NCI-H345 (cell line): Measurements from ENCODE around the gene MSLN.
"Not testable (repeated sequence)": the region's sequence is repeated elsewhere in the genome, so short reads cannot be mapped to it uniquely, and the experiment has no call there.

Experiments
- DNase-seq: peaks from one replicate; lab custom pipeline; 2025; lab: John Stamatoyannopoulos, UW

The MSLN gene

DNA sequence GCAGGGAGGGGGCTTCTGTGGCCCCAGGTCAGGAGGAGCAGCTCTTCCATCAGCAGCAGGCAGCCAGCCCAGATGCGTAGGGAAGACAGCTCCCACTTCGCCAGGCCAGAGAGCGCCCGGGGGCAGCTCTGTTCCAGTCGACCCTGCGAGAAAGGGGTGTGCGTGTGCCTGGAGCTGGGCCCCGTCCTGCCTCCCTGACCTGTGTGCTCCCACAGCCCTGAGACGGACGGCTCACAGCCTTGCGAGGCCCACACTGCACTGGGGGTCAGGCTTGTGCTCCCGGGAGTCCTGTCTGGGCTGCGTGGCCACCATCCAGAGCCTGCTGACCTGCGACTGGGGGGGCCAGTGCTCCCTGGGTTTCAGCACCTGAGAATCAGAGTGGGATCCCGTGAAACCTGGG, 469 bp upstream of the MSLN start:
- no peak for DNase-seq

GRCh38 chr16:761625-762513, 1.3 kb downstream of the MSLN start:
- no peak for DNase-seq

GRCh38 chr16:762595-763268, 2.2 kb downstream of the MSLN start:
- DNase-seq = no peak

- no peak for DNase-seq
Observed at GRCh38 chr16:763369-764183, 3.0 kb downstream of the MSLN start.

GRCh38 chr16:764184-764750, 3.7 kb downstream of the MSLN start:
- DNase-seq = no peak

- no peak for DNase-seq
Observed at GRCh38 chr16:764848-765487, 4.4 kb downstream of the MSLN start.

- no peak for DNase-seq
Observed at GRCh38 chr16:765488-765865, 4.9 kb downstream of the MSLN start.

- DNase-seq = no peak
Observed at GRCh38 chr16:766008-766819, 5.7 kb downstream of the MSLN start.

DNA sequence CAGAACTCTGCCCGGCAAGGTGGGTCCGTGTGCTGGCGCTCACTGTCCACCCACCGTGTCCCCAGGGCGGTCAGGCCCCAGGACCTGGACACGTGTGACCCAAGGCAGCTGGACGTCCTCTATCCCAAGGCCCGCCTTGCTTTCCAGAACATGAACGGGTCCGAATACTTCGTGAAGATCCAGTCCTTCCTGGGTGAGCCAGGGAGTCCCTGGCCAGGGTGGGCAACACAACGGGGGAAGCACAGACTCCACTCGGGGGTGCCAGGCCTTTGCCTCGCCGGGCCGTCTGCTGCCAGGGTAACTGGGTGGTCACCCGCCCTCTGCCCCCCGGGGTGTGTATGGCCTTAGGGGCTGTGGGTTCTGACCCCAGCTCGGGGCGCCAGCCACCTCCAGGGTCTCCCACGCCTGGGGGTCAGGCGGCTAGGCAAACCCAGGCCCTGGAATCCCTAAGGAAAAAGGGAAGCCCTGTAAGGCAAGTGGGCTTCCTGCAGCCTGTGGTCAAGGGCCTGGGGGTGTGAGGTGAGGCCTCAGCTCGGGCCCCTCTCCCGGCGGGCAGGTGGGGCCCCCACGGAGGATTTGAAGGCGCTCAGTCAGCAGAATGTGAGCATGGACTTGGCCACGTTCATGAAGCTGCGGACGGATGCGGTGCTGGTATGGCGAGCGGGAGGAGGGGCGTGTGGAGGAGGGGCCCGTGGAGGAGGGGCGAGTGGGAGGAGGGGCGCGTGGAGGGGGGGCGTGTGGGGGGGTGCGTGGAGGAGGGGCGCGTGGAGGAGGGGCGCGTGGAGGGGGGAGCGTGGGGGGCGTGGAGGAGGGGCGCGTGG, 6.5 kb downstream of the MSLN start:
- DNase-seq = no peak

DNA sequence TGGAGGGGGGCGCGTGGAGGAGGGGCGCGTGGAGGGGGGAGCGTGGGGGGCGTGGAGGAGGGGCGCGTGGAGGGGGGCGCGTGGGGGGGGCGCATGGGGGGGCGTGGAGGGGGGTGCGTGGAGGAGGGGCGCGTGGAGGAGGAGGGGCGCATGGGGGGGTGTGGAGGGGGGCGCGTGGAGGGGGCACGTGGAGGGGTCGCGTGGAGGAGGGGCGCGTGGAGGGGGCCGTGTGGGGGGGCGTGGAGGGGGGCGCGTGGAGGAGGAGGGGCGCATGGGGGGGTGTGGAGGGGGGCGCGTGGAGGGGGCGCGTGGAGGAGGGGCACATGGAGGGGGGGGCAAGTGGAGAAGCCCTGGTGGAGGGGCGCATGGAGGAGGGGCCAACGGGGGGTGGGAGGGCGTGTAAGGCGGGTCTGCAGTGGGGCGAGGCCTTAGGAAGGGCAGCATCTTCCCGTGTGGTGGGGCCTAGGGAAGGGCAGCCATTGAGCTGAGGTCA, 7.3 kb downstream of the MSLN start:
- DNase-seq = no peak

- DNase-seq = no peak
Observed at GRCh38 chr16:768428-768827, 7.9 kb downstream of the MSLN start.

DNA sequence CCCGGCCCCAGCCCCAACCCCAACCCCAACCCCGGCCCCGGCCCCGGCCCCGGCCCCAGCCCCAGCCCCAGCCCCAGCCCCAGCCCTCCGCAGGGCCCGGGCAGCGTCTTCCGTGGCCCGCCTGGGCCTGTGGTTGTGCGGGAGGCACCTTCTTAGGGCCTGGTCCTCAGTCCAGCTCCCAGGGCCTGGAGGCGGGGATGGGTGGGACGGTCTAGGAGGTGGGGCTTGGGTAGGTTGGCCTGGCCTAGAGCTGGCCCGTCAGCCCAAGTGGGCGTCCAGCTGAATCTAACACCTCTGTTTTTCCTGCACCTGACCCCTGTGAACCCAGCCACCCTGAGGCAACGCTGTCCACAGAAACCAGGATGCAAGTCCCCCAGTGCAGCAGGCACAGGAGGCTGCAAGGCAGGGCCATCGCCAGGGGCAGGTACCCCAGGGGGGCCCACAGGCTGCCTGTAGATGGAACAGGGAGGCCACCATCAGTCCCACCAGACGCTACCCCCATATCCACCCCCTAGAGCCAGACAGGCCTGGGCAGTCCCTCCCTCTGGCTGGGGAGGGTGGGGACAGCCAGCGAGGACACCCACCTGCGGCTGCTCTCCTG, 8.8 kb downstream of the MSLN start:
- no peak for DNase-seq

- no peak for DNase-seq
Observed at GRCh38 chr16:769934-770333, 9.4 kb downstream of the MSLN start.

DNA sequence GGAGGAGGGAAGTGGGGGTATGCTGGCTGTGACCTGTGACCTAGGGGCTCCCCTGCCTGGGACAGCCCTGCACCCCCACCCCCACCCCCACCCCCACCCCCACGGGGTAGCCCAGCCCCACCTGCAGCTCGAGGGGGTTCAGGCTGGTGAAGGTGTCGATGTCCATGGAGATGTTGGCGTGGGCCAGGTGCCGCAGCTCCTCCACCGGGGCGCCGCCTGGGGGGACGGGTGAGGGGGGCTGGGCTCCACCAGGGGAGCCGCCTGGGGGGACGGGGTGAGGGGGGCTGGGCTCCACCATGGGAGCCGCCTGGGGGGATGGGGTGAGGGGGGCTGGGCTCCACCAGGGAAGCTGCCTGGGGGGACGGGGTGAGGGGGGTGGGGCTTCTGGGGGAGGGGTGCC, 9.9 kb downstream of the MSLN start:
- DNase-seq = no peak

- DNase-seq = no peak
Observed at GRCh38 chr16:772959-773358, 12.4 kb downstream of the MSLN start.

DNA sequence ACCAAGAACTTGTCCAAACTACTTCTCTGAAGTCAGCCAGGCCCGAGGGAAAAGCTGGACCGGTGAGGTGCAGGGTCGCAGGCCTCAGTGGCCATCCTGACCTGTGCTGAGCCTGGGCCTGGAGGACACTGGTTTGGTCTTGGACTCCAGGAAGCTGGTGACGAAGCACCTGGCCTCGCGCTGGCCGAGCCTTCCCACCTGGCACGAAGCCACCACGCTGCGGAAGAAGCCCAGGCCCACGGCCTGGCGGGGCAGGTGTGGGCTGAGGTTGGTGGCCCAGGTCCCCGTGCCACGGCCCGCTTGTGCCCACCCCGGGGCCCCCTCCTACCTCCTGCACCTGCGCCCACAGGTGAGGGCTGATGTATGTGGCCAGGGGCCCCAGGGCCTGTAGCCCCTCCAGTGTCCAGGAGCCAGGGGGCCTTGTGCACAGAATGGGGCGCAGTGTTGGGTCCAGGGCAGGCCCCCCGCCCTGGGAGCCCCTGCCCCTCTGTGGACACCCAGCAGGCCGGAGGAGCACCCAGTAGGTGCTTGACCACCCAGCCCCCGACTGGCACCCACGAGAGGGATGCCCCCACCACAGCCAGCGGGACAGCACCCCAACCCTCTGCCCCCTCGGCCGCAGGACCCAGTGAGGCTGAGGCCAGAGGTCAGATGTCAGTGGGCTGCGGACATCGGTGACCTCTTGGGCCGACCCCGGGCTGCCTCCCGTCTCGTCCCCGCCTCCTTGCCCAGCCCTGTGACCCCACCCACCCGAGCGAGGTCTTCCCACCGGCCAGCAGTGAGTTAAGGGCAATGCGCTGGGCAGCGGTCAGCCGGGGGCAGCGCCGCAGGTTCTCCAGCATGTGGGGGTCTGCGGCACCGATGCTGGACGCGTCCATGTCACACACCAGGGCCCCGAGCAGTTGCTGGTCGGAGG, 13.8 kb downstream of the MSLN start:
- no peak for DNase-seq

- DNase-seq = no peak
Observed at GRCh38 chr16:775236-775796, 14.8 kb downstream of the MSLN start.

DNA sequence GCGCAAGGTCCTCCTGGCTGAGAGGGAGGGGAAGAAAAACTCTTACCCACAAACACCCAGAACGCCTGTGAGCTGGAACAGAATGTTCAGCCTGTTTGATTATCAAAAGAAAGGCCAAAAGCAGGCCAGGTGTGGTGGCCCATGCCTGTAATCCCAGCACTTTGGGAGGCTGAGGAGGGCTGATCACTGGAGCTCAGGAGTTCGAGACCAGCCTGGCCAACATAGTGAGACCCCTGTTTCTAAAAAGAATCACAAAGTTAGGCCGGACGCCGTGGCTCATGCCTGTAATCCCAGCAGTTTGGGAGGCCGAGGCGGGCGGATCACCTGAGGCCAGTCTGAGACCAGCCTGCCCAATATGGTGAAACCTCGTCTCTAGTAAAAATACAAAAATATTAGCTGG, 15.8 kb downstream of the MSLN start:
- not testable (repeated sequence) for DNase-seq
